ENCODE data around the gene DOHH. TPM values are rescaled to one million over a fixed set of nuclear protein-coding genes. Genes with fewer than 3 reads are reported as not detected.
A peak's percentile ranks its signal among the peaks of the same experiment; 100 is the strongest.

The DOHH gene
- total and polyA plus RNA-seq, 9 of the 15 experiments (the other 6 are each of a cell fraction or from before 2014, with no cell fraction given) = 0.14 to 47.2 (median 5.1) TPM

DNA sequence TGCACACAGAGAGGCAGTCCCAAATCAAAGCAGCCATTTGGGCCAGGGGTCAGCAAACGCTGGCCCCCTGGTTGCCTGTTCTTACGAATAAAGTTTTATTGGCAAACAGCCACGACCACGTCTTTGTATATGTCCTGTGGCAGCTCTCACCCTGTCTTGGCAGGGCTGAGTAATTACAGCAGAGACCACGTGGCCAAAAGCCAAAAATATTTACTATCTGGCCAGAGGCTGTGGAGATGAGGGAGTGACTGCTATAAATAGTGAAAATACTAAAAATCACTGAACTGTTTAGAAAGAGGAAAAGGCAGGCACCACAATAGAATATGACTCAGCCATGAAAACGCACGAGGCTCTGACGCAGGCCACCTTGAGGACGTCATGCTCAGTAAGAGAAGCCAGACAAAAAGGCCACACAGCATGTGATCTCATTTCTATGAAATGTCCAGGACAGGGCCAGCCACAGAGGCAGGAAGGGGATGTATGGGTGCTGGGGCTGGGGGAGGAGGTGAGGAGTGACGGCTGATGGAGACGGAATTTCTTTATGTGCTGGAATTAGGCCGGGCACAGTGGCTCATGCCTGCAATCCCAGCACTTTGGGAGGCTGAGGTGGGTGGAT is 49.6 kb downstream of the DOHH start (continued):
- TF ChIP-seq, protein P1, sequence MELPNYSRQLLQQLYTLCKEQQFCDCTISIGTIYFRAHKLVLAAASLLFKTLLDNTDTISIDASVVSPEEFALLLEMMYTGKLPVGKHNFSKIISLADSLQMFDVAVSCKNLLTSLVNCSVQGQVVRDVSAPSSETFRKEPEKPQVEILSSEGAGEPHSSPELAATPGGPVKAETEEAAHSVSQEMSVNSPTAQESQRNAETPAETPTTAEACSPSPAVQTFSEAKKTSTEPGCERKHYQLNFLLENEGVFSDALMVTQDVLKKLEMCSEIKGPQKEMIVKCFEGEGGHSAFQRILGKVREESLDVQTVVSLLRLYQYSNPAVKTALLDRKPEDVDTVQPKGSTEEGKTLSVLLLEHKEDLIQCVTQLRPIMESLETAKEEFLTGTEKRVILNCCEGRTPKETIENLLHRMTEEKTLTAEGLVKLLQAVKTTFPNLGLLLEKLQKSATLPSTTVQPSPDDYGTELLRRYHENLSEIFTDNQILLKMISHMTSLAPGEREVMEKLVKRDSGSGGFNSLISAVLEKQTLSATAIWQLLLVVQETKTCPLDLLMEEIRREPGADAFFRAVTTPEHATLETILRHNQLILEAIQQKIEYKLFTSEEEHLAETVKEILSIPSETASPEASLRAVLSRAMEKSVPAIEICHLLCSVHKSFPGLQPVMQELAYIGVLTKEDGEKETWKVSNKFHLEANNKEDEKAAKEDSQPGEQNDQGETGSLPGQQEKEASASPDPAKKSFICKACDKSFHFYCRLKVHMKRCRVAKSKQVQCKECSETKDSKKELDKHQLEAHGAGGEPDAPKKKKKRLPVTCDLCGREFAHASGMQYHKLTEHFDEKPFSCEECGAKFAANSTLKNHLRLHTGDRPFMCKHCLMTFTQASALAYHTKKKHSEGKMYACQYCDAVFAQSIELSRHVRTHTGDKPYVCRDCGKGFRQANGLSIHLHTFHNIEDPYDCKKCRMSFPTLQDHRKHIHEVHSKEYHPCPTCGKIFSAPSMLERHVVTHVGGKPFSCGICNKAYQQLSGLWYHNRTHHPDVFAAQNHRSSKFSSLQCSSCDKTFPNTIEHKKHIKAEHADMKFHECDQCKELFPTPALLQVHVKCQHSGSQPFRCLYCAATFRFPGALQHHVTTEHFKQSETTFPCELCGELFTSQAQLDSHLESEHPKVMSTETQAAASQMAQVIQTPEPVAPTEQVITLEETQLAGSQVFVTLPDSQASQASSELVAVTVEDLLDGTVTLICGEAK (IDR thresholded peaks at IDR 0.05) = peak; percentile 99
- TF ChIP-seq, protein P1 (CRISPR knock-in tag; IDR thresholded peaks at IDR 0.05) = peak; percentile 99
- no peak for TF ChIP-seq ZNF707 (CRISPR knock-in tag; conservative IDR thresholded peaks at IDR 0.05)
- peak; percentile 72 for TF ChIP-seq MEIS2 (IDR thresholded peaks at IDR 0.05; ENCODE audit: partially characterized antibody)
- TF ChIP-seq, protein P2, sequence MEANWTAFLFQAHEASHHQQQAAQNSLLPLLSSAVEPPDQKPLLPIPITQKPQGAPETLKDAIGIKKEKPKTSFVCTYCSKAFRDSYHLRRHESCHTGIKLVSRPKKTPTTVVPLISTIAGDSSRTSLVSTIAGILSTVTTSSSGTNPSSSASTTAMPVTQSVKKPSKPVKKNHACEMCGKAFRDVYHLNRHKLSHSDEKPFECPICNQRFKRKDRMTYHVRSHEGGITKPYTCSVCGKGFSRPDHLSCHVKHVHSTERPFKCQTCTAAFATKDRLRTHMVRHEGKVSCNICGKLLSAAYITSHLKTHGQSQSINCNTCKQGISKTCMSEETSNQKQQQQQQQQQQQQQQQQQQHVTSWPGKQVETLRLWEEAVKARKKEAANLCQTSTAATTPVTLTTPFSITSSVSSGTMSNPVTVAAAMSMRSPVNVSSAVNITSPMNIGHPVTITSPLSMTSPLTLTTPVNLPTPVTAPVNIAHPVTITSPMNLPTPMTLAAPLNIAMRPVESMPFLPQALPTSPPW (CRISPR knock-in tag; IDR thresholded peaks at IDR 0.05) = peak; percentile 55
- TF ChIP-seq SMARCA5 (IDR thresholded peaks at IDR 0.05) = peak; percentile 45; the same call in 1 of the 2 replicates
- TF ChIP-seq, protein P3, sequence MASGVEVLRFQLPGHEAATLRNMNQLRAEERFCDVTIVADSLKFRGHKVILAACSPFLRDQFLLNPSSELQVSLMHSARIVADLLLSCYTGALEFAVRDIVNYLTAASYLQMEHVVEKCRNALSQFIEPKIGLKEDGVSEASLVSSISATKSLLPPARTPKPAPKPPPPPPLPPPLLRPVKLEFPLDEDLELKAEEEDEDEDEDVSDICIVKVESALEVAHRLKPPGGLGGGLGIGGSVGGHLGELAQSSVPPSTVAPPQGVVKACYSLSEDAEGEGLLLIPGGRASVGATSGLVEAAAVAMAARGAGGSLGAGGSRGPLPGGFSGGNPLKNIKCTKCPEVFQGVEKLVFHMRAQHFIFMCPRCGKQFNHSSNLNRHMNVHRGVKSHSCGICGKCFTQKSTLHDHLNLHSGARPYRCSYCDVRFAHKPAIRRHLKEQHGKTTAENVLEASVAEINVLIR (CRISPR knock-in tag; IDR thresholded peaks at IDR 0.05) = peak; percentile 72
- TF ChIP-seq, protein P4, sequence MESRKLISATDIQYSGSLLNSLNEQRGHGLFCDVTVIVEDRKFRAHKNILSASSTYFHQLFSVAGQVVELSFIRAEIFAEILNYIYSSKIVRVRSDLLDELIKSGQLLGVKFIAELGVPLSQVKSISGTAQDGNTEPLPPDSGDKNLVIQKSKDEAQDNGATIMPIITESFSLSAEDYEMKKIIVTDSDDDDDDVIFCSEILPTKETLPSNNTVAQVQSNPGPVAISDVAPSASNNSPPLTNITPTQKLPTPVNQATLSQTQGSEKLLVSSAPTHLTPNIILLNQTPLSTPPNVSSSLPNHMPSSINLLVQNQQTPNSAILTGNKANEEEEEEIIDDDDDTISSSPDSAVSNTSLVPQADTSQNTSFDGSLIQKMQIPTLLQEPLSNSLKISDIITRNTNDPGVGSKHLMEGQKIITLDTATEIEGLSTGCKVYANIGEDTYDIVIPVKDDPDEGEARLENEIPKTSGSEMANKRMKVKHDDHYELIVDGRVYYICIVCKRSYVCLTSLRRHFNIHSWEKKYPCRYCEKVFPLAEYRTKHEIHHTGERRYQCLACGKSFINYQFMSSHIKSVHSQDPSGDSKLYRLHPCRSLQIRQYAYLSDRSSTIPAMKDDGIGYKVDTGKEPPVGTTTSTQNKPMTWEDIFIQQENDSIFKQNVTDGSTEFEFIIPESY (CRISPR knock-in tag; IDR thresholded peaks at IDR 0.05) = 0 out of 2 replicates have a peak, but pooled peaks have one; percentile 18
- peak; percentile 54 for TF ChIP-seq ZBTB7A (IDR thresholded peaks at IDR 0.05; ENCODE audit: borderline replicate concordance, control insufficient read depth, low read depth, low read length)
- TF ChIP-seq POLR2AphosphoS5 (IDR thresholded peaks at IDR 0.05; ENCODE audit: control insufficient read depth, insufficient read depth, low read depth, low read length) = peak; percentile 37; the same call in 1 of the 2 replicates
- TF ChIP-seq CXXC5 (CRISPR knock-in tag; IDR thresholded peaks at IDR 0.05) = peak; percentile 36; the same call in 1 of the 2 replicates
- TF ChIP-seq JUND (IDR thresholded peaks at IDR 0.05; ENCODE audit: borderline replicate concordance, low read depth, low read length) = peak; percentile 66; the same call in 1 of the 2 replicates
- no peak; the same call in 2 of the 3 replicates for TF ChIP-seq JUND (tag; IDR thresholded peaks at IDR 0.05; ENCODE audit: borderline replicate concordance, low read depth, low read length)
